HG03139 (cell line): ENCODE data around the gene RPS14.

Experiments
- ATAC-seq: cut with Tn5 transposase; IDR thresholded peaks from one replicate; pipeline ENCODE4 v1.9.1; 2021; ENCODE audit not compliant: unreplicated experiment

Gene RPS14

DNA sequence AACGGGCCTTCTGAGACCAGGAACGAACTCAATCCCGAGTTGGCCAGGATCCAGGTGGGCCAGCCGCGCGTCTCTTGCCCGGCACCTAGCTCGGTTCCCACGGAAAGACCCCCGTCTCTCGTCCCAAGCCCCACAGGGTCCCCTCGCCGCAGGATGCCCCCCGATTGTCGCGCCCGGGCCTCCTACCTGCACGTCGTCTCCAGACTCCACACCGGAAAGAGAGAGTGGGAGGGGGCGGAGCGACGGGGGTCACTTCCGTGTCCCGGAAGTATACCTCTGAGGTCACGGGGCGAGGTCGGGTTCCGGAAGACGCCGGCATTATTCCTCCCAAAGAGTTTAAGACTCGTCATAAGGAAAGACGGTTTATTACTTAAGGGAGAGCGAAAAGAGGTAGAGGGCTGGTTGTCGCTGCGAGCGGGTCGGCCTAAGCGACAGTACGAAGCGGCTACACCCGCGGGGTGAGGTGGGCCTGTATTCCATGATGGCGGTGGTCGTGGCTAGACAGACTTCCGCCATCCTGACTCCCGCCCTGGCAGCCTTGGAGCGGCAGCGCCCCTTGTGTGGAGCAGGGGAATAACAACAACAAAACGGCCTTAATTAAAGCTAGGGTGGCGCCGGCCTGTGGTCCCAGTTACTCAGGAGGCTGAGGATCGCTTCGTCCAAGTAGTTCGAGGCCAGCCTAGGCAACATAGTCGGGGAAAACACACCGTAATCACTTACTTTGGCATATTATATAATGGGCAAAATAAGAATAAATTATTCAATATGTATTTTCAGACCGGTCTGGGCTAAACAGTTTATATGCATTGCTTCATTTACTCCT lies at the start of gene RPS14:
Gene RPS14 (minus strand): TSS at position 223 of the 823 bp plus-strand sequence. CDS start 2,006 bp downstream, outside the sequence.
- ATAC-seq: peak; percentile 92

DNA sequence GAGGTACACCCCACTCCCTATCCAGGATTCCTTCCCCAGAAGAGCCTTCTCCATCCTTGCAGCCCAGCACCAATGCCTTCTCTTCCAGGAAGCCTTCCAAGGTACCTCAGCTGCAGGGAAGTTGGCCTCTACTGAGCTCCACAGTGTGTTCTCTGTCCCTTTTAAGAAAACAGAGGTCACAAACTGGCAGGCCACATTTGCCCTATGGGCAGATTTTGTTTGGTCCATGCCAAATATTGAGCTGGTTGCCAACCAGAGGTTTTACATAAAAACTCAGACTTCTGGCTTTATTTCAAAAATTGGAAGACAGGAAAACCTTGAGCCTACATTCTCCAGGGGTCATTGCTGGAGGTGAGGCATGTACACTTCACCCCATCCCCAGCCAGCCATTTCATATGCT lies 49.4 kb upstream of the RPS14 start:
- no peak for ATAC-seq

DNA sequence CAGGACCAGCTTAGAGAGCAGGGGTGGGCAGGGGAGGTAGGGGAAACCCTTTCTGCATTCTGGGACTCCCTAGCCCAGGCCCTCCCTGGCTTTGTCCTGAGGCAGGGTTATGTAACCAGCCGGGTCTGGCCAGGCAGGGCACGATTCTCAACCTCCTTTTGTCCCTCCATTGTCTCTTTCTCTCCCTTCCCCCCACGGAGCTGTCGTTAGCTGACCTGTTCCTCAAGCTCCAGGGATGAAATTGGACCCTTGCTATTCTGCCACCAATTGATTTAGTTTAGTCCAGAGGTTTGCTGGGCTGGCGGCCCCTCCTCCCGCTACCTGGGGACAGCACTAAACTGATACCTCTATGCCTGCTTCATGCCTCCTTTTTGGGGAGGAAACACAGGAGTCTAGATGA lies 49.0 kb upstream of the RPS14 start:
- ATAC-seq: no peak

DNA sequence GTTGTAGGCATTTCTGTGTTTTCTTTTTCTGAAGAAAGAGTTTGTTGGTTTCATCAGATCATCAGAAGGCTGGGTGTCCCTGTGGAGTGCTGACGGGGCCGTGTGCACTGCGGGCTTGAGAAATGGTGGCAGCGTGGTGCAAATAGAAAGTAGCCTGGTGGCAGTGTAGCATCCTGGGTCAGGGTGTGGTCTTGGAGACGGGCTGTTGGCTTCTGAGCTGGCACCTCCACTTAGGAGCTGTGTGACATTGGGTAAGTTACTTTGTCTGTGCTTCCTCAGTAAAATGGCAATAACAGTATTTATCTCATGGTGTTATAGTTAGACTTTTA lies 48.4 kb upstream of the RPS14 start:
- ATAC-seq: no peak

DNA sequence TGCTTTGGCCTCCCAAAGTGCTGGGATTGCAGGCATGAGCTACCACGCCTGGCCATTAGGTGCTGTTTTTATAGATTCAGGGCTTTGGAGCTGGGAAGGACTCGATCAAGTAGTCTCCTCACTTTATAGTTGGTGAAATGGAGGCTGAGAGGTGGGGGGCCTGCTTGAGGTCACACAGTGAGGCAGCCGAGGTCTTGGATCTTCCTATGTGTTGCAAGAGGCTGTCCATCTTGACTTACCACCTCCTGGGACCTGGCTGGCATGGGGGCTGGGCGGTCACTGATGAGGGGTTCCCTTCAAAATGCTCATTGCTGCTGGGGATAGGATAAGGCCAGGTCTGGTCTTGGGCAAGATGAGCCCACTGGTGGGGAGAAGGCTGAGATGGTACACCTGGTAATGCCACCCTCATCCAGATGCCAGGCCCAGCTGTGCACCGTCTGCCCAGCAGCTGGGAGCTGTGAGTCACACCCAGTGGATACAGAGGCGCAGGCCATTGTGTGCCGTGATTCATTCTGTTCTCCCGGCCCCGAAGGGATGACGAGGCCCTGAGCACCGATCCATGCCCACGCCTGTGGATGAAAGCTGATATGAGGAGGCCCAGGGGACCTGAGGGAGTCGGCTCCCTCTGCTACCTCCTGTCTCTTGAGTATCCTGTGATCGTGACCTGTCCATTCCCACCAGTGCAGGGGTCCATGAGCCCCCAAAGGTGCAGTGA lies 47.9 kb upstream of the RPS14 start:
- ATAC-seq: no peak

DNA sequence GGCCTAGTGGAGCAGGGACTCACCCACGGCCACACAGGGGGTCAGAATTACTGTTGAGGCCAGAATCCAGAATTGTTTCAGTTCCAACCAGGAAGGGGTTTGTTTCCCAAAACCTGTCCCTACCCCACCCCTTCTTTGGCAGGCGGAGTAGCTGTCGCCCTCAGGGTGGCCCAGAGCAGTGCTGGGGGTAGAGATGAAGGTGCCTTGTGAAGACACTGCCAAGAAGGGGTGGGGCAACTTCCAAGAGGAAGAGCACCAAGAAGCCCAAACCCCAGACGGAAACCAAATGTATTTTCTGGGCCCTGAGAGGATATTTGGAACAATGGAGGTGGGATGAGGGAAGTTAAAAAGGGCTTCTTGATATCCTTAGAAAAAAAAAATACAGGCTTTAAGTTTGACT lies 47.0 kb upstream of the RPS14 start:
- ATAC-seq: no peak

DNA sequence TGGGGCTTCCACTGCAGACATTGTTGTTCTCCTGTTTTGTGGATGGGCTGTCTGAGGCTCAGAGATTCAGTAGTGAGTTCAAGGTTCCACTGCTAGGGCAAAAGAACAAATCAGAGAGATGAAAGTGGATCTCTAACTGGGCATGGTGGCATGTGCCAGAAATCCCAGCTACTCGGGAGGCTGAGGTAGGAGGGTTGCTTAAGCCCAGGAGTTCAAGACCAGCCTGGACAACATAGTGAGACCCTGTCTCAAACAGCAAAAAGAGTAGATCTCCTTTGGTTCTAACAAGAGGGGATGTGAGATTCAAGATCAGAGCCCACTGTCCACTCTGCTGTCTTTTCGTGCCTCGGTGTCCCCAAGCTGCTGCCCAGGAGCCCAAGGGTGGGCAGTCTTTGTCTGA lies 46.6 kb upstream of the RPS14 start:
- ATAC-seq: no peak

DNA sequence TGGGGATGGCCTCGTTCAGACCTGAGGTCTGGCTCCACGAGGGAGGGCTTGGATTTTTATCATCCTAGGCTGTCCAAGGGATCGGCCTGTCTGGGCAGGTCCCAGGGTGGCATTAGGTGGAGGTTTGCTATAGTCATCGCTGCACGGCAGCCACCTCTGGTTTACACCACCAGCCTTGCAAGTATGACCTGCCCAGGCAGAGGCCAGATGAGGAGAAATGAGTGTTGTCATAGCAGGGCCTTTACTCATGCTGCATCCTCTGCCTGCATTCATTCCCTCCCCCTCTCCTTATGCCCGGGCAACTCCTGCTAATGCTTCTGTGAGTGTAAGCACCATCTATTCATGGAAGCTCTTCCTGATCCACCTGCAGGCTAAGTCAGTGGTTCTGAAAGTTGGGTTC lies 43.1 kb upstream of the RPS14 start:
- no peak for ATAC-seq

DNA sequence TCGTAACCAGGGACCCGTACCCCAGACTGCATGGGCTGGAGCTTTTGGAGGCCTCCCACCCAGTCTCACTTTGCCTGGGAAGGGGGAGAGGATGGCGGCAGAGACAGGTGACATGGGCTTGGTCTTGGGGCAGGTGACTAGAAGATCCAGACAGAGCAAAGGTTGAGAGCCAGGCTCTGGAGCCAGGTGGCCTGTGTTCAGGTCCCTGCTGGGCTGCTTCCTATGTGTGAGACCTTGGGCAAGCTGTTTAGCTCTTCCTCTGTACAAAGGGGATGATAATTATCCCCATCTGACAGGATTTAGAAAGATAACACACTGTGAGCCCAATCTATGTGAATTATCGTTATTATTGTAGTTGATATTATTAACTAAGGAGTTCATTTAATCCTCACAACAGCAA lies 42.3 kb upstream of the RPS14 start:
- ATAC-seq: no peak

DNA sequence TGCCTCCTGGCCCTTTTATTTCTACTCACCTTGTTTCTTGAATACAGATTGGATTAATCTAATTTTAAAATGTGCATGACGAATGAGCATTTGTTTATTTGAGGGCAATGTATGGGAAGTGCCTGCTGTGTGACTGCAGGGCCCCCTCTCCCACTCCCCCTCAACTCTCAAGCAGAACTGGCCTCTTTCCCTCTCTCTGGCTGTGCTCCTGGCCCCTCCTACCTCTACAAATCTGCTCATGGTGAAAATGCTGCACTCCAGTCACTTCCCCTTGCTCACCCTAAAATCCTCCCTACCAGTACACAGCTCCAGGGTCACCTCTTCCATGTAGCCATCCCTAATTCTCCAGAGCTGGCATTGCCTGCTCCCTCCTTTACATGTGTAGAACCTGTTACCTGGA lies 41.2 kb upstream of the RPS14 start:
- ATAC-seq: no peak

DNA sequence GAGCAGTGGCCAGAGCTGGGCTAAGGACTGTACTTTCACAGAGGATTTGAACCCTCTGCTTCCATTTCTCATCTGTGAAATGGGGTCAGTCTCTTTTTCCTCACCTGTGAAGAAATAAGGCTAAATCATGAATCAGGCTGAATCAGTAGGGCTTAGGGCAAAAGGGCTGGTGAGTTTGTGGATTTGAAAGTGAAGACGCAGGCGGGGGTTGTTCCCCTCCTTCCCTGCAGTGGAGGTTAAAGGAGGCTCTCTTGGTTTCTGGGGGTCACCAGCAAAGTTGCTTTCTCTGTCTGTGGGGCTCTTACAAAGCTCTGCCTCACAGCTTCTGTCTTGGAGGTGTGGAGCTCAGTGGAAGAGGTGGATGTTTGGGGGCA lies 40.7 kb upstream of the RPS14 start:
- no peak for ATAC-seq

DNA sequence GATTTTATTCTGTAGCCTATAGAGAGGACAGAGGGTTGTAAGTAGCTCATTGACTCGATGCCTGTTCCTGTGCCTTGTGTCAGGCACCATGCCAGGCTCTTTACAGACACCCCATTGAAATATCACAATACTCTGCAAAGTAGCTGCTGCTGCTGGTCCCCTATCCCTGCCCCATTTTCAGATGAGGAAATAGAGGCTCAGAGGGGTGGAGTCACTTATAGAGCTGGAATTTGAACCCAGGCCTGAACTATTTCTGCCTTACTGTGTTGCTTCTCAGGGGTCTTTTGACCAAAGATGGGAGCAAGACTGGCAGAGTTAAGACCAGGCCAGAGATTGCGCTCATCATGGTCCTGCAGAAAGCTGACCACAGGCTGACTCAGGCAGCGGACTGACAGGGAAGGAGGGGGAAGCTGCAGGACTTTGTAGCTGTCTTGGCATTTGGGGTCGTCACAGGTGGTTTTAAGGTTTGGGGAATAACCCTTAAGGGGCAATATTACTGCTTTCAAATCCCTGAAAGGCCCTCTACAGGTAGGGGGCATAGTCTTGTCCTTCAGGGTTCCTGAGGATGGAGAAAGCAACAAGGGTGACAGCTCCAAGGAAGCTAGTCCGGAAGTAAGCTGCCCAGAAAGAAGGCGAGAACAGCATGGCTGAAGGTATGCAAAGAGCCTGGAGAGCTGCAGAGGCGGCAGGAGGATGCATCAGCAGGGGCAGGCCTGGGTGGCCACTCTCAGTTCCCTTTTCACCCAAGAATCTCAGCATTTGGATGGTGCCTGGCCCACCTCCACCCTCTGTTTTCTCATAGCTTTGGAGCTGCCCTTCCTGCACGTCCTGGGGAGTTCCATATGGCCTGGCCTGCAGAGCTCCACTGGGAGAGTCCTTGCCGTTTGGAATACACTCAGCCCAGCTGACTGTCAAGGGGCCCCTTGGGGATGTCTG lies 40.1 kb upstream of the RPS14 start:
- peak; percentile 83 for ATAC-seq

DNA sequence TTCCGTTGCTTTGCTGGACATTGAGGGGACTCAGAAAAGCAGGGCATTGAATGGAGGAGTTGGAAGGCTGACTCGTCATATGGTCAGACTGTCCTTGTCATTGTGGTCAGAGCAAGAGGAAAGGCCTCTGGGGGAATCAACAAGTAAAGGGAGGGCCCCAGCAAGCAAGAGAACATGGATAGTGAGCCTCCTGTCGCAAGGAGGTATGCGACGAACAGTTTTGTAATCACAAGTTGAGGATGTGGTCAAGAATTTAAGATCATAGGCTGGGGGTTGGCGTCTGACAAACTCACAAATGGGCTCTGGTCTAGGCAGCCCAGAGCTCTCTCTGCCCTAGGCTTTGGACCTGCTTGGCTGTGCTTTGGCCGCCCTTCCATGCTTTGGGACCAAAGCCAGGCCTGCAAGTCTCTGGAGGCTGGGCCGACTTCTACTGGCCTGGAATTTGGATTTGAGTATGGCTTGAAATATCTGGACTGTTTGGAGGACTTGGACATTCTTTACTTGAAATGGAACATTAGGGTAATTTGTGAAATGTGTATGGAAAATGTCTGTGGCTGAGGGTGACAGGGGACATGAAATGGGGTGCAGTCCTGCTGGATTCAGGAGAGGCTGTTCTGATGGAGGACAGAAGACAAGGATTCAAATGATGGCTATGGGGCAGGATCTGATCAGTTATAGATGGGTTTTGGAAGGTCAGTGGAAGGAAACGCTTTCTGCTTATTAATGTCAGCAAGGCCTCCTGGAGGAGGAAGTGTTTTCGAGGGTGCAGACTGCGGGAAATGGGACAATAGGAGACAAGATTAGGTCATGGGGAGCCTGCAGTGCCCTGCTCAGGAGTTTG lies 39.2 kb upstream of the RPS14 start:
- no peak for ATAC-seq

DNA sequence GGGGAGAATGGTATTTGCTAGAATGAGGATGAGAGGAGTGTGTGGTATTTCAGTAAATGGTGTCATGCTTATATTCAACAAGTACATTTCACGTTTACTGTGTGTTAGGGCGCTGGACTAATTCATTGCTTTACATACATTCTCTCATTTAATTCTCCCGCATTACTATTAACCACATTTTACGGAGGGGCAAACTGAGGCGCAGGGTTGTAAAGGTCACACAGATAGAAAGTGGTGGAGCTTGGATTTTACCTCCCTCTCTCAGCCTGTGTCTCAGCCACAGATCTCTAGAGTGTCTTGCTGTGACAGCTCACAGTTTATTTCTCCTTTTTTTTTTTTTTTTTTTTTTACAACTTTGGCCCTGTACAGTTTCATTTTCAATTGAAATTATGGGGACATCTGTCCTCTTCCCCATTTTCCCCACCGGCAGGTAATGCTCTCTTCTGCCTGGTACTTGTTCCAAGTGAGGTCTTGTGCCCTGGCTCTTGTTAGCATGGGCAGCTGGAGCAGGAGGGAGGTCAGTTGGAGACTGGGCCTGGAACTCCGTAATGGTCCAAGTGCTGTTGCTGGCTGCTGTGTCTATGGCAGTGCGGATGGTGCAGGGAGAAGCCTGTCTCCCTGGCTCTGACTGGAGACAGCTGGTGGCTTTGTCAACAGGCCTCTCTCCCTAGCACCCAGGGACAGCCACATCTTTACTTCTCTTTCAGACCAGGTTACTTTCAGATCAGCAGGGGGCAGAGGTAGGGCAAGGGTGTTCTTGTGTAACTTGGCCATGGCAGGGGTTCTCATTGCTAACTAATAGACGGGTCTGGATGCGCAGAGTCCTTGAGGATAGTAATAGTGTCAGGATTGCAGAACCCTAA lies 37.9 kb upstream of the RPS14 start:
- ATAC-seq: no peak

DNA sequence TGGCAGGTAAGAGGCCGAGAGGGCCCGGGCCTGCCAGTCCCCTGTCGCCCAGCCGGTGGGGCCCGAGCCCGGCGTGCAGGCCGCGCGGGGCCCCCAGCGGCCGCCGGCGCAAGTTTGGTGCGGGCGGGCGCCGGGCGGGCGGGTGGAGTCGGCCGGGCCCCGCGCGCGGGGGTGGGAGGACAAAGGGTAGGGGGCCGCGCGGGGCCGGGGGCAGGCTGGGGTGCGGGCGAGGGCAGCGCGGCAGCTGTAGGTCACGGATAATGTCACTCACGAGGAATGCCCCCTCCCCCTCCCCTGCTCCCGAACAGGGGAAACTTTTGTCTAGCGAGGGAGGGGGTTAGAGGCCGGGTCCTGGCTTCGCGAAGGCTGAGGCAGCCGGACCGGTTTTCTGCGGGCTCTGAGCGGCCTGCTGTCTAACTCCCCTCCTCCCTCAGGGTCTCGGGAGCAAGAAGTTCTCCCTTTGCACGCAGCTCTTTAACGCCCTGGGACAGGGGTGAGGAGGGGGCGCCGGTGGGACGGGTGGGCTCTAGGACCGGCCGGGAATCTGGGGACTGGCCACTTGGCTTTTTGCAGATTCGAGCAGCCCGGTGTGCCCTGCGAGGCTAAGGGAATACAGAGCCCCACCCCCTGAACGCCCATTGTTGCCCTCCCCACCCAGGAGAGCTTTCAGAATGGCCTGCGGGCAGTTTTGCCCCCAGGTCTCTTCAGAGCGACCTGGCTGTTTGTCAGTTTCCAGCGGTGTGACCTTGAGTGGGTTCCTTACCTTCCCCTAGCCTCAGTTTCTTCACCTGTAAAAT lies 37.1 kb upstream of the RPS14 start:
- no peak for ATAC-seq

DNA sequence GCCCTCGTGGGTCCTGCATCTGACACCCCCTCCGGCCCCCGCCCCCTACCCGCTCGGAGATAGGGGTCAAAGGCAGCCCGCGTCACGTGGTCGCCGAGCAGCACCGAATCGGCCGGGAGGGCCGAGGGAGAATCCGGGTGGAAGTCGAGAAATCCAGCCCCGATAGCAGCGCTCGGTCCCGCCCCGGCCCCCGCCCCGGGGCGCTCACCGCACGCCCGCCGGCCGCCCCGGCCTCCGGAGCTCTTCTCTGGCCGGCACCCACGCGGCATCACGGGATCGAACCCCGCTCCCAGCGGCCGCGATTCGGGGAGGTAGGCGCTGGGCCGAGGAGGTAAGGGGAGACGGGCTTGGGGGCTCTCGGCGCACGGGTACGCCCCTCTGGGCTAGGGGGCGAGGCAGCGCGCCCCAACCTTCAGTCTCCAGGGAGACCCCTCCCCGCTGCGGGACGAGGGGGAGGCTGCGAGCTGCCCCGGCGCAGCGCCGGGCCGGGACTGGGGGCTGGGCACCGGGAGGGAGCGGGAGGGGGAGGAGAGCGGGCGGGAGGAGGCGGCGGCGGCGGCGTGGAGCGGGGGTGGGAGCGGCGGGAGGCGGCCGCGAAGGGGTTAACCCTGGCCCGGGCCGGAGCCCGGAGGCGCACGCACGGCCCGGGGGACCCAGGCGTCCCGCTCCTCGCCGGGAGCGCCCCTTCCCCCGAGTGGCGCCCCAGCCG lies 36.3 kb upstream of the RPS14 start:
- ATAC-seq: no peak

DNA sequence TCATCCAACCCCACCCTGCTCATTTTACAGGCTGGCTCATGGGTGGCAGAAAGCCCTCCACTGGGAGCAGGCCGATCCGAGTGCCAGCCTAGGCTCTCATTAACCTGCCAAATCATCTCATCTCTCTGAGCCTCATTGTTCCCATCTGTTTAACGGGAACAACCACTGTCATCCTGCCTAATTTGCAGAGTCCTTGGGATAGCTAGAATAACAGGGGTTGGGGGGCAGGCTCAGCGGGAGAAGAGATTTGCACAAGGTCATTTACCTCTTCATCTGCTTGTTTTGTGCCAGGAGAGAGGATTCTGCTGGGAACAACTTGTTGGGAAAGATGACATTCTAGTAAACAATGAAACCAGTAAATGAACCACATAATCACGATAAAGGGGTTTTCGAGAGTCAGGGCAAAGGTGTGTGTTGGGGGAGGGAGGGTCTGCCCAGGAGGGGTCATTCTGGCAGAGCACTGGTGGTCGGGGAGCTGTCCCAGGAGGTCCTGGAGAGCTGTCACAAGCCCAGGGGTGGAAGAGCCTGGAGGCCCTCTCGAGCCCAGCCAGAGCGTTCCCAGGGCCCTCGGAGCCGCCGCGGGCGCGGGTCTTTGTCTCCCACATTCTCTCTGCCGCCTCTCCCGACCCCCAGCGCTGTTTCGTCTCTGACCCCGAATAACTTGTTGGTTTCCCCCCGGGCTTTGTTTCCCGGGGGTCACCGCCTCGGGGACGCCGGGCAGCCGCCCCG lies 35.6 kb upstream of the RPS14 start:
- ATAC-seq: no peak

DNA sequence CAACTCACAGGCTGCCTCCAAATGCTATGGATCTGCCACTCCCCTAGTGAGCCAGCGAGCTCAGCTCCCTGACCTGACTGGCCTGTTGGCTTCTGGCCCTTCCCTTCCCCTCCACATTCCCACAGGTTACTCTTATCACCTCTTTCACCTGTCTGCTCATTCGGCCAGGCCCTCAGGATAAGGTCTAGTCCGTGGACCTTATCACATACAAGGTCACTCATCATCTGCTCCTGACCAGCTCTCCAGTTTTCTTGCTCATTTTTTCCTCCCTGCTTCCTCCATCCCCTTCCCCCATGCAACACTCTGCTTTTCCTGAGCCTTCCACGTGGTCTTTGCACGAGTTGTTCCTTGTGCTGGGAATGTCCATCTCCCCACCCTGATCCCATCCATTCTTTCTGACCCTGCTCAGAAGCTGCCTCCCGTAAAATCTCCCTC lies 32.5 kb upstream of the RPS14 start:
- no peak for ATAC-seq
